ENCODE measurements around the gene ZNF782.

Gene ZNF782

GRCh38 chr9:96858670-96859069 lies 4.4 kb upstream of the ZNF782 start:
- Histone ChIP-seq H3K36me3 (replicated peaks in 1 of 2; ENCODE audit: control insufficient read depth in 2 of 2, insufficient read depth in 2 of 2, low read length in 2 of 2) (peaks cover 0 to 6% of the 10 kb centered on the region in 2 donors), H3K27ac (replicated peaks; ENCODE audit: low read length) (no peak overlapping the region), H2BK120ac (ENCODE audit: low read depth, low read length) (no peak overlapping the region), H2AFZ (ENCODE audit: low read length) (no peak overlapping the region), H3K27me3 (ENCODE audit: control insufficient read depth in 3 of 3, insufficient read depth in 3 of 3, low read depth in 1 of 3, low read length in 3 of 3) (no peaks in the 10 kb centered on the region), H3K23ac (ENCODE audit: low read depth, low read length, poor library complexity) (no peak overlapping the region), H3K14ac (ENCODE audit: low read length) (no peak overlapping the region), H3K18ac (ENCODE audit: low read length) (no peak overlapping the region), H2AK5ac (ENCODE audit: low read depth, low read length) (no peak overlapping the region), H3K4me1 (ENCODE audit: control insufficient read depth in 2 of 2, insufficient read depth in 1 of 2, low read depth in 1 of 2, low read length in 2 of 2) (peaks cover 0 to 2% of the 10 kb centered on the region in 2 donors), H2BK12ac (ENCODE audit: low read length) (no peak overlapping the region), H2BK5ac (ENCODE audit: low read length) (no peak overlapping the region), H3K4me3 (ENCODE audit: low read length in 2 of 2) (no peak overlapping the region), H4K91ac (ENCODE audit: low read depth, low read length, poor library complexity) (no peak overlapping the region), H3K4me2 (ENCODE audit: insufficient read depth, low read length, poor library complexity, severe bottlenecking) (no peak overlapping the region), H3K9me3 (replicated peaks in 1 of 2; ENCODE audit: control insufficient read depth in 2 of 2, insufficient read depth in 1 of 2, low read depth in 1 of 2, low read length in 2 of 2) (no peaks in the 10 kb centered on the region), H3K9ac (ENCODE audit: low read depth, low read length, poor library complexity) (no peak overlapping the region), H4K8ac (ENCODE audit: low read depth, low read length) (no peak overlapping the region), H2BK15ac (ENCODE audit: low read length) (no peak overlapping the region), H3K79me1 (ENCODE audit: low read depth, low read length) (no peaks in the 10 kb centered on the region), H3K4ac (ENCODE audit: low read length) (no peak overlapping the region)
- DNase-seq (ENCODE audit: low spot score): no peak
- no CpG with 5 or more reads among the region's 8 CpGs for WGBS, 2 donors (ENCODE audit: extremely low coverage in 2 of 2, insufficient read length in 2 of 2, insufficient replicate concordance in 1 of 2)

- no CpG with 5 or more reads among the region's 2 CpGs for WGBS, 2 donors (ENCODE audit: extremely low coverage in 2 of 2, insufficient read length in 2 of 2, insufficient replicate concordance in 1 of 2)
- DNase-seq (ENCODE audit: low spot score): no peak
- Histone ChIP-seq H4K8ac (ENCODE audit: low read depth, low read length) (no peak overlapping the region), H3K27ac (replicated peaks; ENCODE audit: low read length) (no peak overlapping the region), H3K9ac (ENCODE audit: low read depth, low read length, poor library complexity) (no peak overlapping the region), H2BK15ac (ENCODE audit: low read length) (no peak overlapping the region), H3K18ac (ENCODE audit: low read length) (no peak overlapping the region), H3K14ac (ENCODE audit: low read length) (no peak overlapping the region), H3K23ac (ENCODE audit: low read depth, low read length, poor library complexity) (no peak overlapping the region), H3K4me2 (ENCODE audit: insufficient read depth, low read length, poor library complexity, severe bottlenecking) (no peak overlapping the region), H3K9me3 (replicated peaks in 1 of 2; ENCODE audit: control insufficient read depth in 2 of 2, insufficient read depth in 1 of 2, low read depth in 1 of 2, low read length in 2 of 2) (no peaks in the 10 kb centered on the region), H2BK5ac (ENCODE audit: low read length) (no peak overlapping the region), H2AFZ (ENCODE audit: low read length) (no peak overlapping the region), H3K4me3 (ENCODE audit: low read length in 2 of 2) (no peak overlapping the region), H2BK120ac (ENCODE audit: low read depth, low read length) (no peak overlapping the region), H4K91ac (ENCODE audit: low read depth, low read length, poor library complexity) (no peak overlapping the region), H2AK5ac (ENCODE audit: low read depth, low read length) (no peak overlapping the region), H2BK12ac (ENCODE audit: low read length) (no peak overlapping the region), H3K4ac (ENCODE audit: low read length) (no peak overlapping the region), H3K36me3 (replicated peaks in 1 of 2; ENCODE audit: control insufficient read depth in 2 of 2, insufficient read depth in 2 of 2, low read length in 2 of 2) (peaks cover 0 to 6% of the 10 kb centered on the region in 2 donors), H3K4me1 (ENCODE audit: control insufficient read depth in 2 of 2, insufficient read depth in 1 of 2, low read depth in 1 of 2, low read length in 2 of 2) (peaks cover 4 to 6% of the 10 kb centered on the region in 2 donors), H3K79me1 (ENCODE audit: low read depth, low read length) (no peaks in the 10 kb centered on the region), H3K27me3 (ENCODE audit: control insufficient read depth in 3 of 3, insufficient read depth in 3 of 3, low read depth in 1 of 3, low read length in 3 of 3) (no peaks in the 10 kb centered on the region)
These were observed 3.8 kb upstream of the ZNF782 start for GRCh38 chr9:96858018-96858573.

- Histone ChIP-seq H2BK120ac (ENCODE audit: low read depth, low read length) (no peak overlapping the region), H2AK5ac (ENCODE audit: low read depth, low read length) (no peak overlapping the region), H3K18ac (ENCODE audit: low read length) (no peak overlapping the region), H4K8ac (ENCODE audit: low read depth, low read length) (no peak overlapping the region), H2BK15ac (ENCODE audit: low read length) (no peak overlapping the region), H2AFZ (ENCODE audit: low read length) (peak overlapping the region; percentile 30), H3K79me1 (ENCODE audit: low read depth, low read length) (no peaks in the 10 kb centered on the region), H3K14ac (ENCODE audit: low read length) (no peak overlapping the region), H3K4me1 (ENCODE audit: control insufficient read depth in 2 of 2, insufficient read depth in 1 of 2, low read depth in 1 of 2, low read length in 2 of 2) (peaks cover 7 to 9% of the 10 kb centered on the region in 2 donors), H3K23ac (ENCODE audit: low read depth, low read length, poor library complexity) (no peak overlapping the region), H3K4ac (ENCODE audit: low read length) (no peak overlapping the region), H2BK12ac (ENCODE audit: low read length) (no peak overlapping the region), H4K91ac (ENCODE audit: low read depth, low read length, poor library complexity) (no peak overlapping the region), H3K4me3 (ENCODE audit: low read length in 2 of 2) (no peak overlapping the region), H3K9ac (ENCODE audit: low read depth, low read length, poor library complexity) (no peak overlapping the region), H3K27ac (replicated peaks; ENCODE audit: low read length) (no peak overlapping the region), H3K27me3 (ENCODE audit: control insufficient read depth in 3 of 3, insufficient read depth in 3 of 3, low read depth in 1 of 3, low read length in 3 of 3) (no peaks in the 10 kb centered on the region), H3K36me3 (replicated peaks in 1 of 2; ENCODE audit: control insufficient read depth in 2 of 2, insufficient read depth in 2 of 2, low read length in 2 of 2) (peaks cover 0 to 10% of the 10 kb centered on the region in 2 donors), H3K4me2 (ENCODE audit: insufficient read depth, low read length, poor library complexity, severe bottlenecking) (no peak overlapping the region), H3K9me3 (replicated peaks in 1 of 2; ENCODE audit: control insufficient read depth in 2 of 2, insufficient read depth in 1 of 2, low read depth in 1 of 2, low read length in 2 of 2) (peaks cover 0 to 3% of the 10 kb centered on the region in 2 donors), H2BK5ac (ENCODE audit: low read length) (no peak overlapping the region)
- no CpG with 5 or more reads among the region's 6 CpGs for WGBS, 2 donors (ENCODE audit: extremely low coverage in 2 of 2, insufficient read length in 2 of 2, insufficient replicate concordance in 1 of 2)
- DNase-seq (ENCODE audit: low spot score): peak; percentile 58
These were observed 2.3 kb upstream of the ZNF782 start for GRCh38 chr9:96856363-96857286.

- Histone ChIP-seq H4K8ac (ENCODE audit: low read depth, low read length) (no peak overlapping the region), H3K23ac (ENCODE audit: low read depth, low read length, poor library complexity) (no peak overlapping the region), H3K9ac (ENCODE audit: low read depth, low read length, poor library complexity) (no peak overlapping the region), H2AFZ (ENCODE audit: low read length) (peak overlapping the region; percentile 91), H2BK12ac (ENCODE audit: low read length) (no peak overlapping the region), H2BK5ac (ENCODE audit: low read length) (no peak overlapping the region), H2AK5ac (ENCODE audit: low read depth, low read length) (no peak overlapping the region), H3K4ac (ENCODE audit: low read length) (no peak overlapping the region), H2BK120ac (ENCODE audit: low read depth, low read length) (no peak overlapping the region), H4K91ac (ENCODE audit: low read depth, low read length, poor library complexity) (no peak overlapping the region), H3K9me3 (replicated peaks in 1 of 2; ENCODE audit: control insufficient read depth in 2 of 2, insufficient read depth in 1 of 2, low read depth in 1 of 2, low read length in 2 of 2) (peaks cover 0 to 16% of the 10 kb centered on the region in 2 donors), H3K18ac (ENCODE audit: low read length) (no peak overlapping the region), H3K4me1 (ENCODE audit: control insufficient read depth in 2 of 2, insufficient read depth in 1 of 2, low read depth in 1 of 2, low read length in 2 of 2) (peaks cover 7 to 9% of the 10 kb centered on the region in 2 donors), H3K14ac (ENCODE audit: low read length) (no peak overlapping the region), H3K27ac (replicated peaks; ENCODE audit: low read length) (no peak overlapping the region), H3K4me3 (ENCODE audit: low read length in 2 of 2) (peak overlapping the region in 1 of 2 donors; percentile 74), H2BK15ac (ENCODE audit: low read length) (no peak overlapping the region), H3K4me2 (ENCODE audit: insufficient read depth, low read length, poor library complexity, severe bottlenecking) (no peak overlapping the region), H3K27me3 (ENCODE audit: control insufficient read depth in 3 of 3, insufficient read depth in 3 of 3, low read depth in 1 of 3, low read length in 3 of 3) (no peaks in the 10 kb centered on the region), H3K36me3 (replicated peaks in 1 of 2; ENCODE audit: control insufficient read depth in 2 of 2, insufficient read depth in 2 of 2, low read length in 2 of 2) (peaks cover 0 to 15% of the 10 kb centered on the region in 2 donors), H3K79me1 (ENCODE audit: low read depth, low read length) (no peaks in the 10 kb centered on the region)
- DNase-seq (ENCODE audit: low spot score): no peak
- WGBS, 2 donors (ENCODE audit: extremely low coverage in 2 of 2, insufficient read length in 2 of 2, insufficient replicate concordance in 1 of 2): no CpG with 5 or more reads among the region's 16 CpGs
These were observed 448 bp upstream of the ZNF782 start for GRCh38 chr9:96854651-96855273.

Data from neuronal stem cell (in vitro differentiated cells).